Measurements from ENCODE around the gene TSC2. TPM values are rescaled to one million over a fixed set of nuclear protein-coding genes. Genes with fewer than 3 reads are reported as not detected.

The TSC2 gene
- total RNA-seq, 4 donors from 2014 or later, result 75.4 to 507 (median 111) TPM

DNA sequence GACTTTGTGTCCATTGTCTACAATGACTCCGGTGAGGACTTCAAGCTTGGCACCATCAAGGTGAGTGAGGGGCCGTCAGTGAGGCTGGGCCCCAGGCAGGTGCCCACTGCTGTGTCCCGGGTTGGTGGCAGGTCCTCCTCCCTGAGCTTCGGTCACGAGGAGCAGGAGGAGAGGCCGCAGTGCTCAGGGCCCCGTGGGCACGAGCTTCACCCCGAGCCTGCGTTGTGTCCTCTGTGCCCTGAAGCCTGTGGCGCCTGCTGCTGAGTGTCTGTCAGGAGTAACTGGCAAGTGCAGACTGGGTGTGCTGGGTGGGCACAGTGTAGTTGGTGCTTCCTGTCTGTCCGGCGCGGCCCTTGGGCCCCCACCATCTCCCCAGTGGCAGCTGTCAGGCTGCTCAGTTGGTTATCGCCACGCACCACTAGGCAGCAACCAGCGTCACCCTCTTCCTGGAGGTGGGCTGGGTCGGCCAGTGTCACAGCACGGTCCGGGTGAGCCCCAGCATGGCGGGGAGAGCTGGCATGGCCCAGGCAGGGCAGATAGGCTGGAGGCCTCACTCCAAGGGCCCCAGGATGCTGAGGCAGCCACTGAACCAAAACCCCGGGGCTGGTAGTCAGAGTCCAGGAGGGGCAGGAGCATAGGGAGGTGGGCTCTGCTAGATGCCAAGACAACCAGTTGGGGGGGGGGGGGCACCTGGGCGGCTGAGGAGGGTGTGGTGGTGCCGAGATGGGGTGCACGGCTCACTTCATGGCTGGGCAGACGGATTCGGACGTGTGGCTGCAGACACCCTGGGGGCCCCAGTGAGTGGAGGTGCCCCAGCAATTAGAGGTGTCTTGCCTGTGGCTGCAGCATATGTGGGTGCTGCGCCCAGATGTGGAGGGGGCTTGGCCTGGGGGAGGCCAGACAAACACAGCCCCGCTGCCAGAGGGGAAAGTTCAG is 39.3 kb downstream of the TSC2 start:
- Histone ChIP-seq H3K27me3 (no peaks in the 10 kb centered on the region), H3K27ac (no peak overlapping the region), H3K36me3 (peaks cover 2 to 100% (median 14%) of the 10 kb centered on the region in 3 donors), H3K4me3 (no peak overlapping the region), H3K9me3 (no peaks in the 10 kb centered on the region), H3K4me1 (peaks cover 0 to 22% (median under 1%) of the 10 kb centered on the region in 4 donors)
- no peak for DNase-seq (ENCODE audit: low spot score in 2 of 2)
- 79 to 87% methylated on average over 23 to 24 of the region's 30 CpGs for WGBS, 2 donors
- TF ChIP-seq, protein P1, sequence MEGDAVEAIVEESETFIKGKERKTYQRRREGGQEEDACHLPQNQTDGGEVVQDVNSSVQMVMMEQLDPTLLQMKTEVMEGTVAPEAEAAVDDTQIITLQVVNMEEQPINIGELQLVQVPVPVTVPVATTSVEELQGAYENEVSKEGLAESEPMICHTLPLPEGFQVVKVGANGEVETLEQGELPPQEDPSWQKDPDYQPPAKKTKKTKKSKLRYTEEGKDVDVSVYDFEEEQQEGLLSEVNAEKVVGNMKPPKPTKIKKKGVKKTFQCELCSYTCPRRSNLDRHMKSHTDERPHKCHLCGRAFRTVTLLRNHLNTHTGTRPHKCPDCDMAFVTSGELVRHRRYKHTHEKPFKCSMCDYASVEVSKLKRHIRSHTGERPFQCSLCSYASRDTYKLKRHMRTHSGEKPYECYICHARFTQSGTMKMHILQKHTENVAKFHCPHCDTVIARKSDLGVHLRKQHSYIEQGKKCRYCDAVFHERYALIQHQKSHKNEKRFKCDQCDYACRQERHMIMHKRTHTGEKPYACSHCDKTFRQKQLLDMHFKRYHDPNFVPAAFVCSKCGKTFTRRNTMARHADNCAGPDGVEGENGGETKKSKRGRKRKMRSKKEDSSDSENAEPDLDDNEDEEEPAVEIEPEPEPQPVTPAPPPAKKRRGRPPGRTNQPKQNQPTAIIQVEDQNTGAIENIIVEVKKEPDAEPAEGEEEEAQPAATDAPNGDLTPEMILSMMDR (IDR thresholded peaks at IDR 0.05), result no peak
- no peak for TF ChIP-seq POLR2A (IDR thresholded peaks at IDR 0.05)
- TF ChIP-seq EP300 (IDR thresholded peaks at IDR 0.05), result no peak

DNA sequence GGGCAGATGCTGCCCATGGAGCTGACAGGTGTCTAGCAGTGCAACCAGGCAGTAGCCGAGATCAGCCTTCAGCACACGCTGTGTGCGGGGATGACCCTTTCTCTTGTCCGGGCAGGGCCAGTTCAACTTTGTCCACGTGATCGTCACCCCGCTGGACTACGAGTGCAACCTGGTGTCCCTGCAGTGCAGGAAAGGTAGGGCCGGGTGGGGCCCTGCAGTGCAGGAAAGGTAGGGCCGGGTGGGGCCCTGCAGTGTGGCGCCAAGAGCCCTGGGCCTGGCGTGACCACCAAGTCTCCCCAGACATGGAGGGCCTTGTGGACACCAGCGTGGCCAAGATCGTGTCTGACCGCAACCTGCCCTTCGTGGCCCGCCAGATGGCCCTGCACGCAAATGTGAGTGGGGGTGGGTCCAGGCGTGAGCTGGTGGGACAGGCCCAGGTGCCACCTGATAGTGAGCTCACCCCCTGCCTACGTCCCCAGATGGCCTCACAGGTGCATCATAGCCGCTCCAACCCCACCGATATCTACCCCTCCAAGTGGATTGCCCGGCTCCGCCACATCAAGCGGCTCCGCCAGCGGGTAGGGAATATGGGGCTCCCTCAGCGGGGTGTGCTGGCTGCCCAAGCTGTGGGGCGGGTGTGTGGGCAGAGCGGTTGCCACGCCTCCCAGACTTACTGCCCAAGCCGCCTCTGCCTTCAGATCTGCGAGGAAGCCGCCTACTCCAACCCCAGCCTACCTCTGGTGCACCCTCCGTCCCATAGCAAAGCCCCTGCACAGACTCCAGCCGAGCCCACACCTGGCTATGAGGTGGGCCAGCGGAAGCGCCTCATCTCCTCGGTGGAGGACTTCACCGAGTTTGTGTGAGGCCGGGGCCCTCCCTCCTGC is 40.2 kb downstream of the TSC2 start:
- no peak for TF ChIP-seq EP300 (IDR thresholded peaks at IDR 0.05)
- TF ChIP-seq POLR2A (IDR thresholded peaks at IDR 0.05), result no peak
- TF ChIP-seq, protein P1 (IDR thresholded peaks at IDR 0.05), result no peak
- DNase-seq (ENCODE audit: low spot score in 2 of 2), result no peak
- peaks cover 0 to 26% (median 3%) of the 10 kb centered on the region in 4 donors for H3K4me1 ChIP-seq
- no peaks in the 10 kb centered on the region for H3K27me3 ChIP-seq
- peaks cover 2 to 100% (median 14%) of the 10 kb centered on the region in 3 donors for H3K36me3 ChIP-seq
- no peaks in the 10 kb centered on the region for H3K9me3 ChIP-seq
- no peak overlapping the region for H3K4me3 ChIP-seq
- 84 to 90% methylated on average over 13 to 21 of the region's 41 CpGs for WGBS, 2 donors
- no peak overlapping the region for H3K27ac ChIP-seq

DNA sequence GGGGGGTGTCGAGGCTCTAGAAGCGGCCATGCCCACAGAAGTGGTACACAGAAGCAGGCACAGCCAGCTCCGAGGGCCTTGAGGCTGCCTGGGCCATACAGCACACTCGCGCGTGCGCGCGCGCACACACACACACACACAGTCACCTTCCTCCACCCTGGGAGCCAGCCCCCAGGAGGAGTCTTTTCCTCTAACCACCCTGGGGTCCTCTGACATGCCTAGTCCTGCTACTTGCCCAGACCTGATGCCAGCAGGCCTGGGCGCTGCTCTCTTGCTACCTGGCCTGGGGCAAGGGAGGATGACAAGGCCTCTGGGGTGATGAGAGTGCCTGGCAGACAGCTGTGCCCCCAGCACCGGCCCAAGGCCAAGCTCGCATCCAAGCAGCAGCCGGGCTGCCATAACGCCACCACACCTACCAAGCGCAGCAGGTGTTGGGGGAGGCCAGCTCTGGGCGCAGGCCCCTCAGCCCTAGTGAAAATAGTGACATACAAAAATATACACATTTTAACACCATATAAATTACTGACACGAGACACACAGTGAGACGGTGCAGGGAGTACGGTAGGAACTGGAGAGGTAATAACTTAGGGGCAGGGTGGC is 41.1 kb downstream of the TSC2 start:
- Histone ChIP-seq H3K27me3 (no peaks in the 10 kb centered on the region), H3K27ac (no peak overlapping the region), H3K9me3 (no peaks in the 10 kb centered on the region), H3K4me3 (no peak overlapping the region), H3K36me3 (peaks cover 2 to 100% (median 14%) of the 10 kb centered on the region in 3 donors), H3K4me1 (peaks cover 0 to 27% (median 3%) of the 10 kb centered on the region in 4 donors)
- no peak for DNase-seq (ENCODE audit: low spot score in 2 of 2)
- no peak for TF ChIP-seq EP300 (IDR thresholded peaks at IDR 0.05)
- TF ChIP-seq POLR2A (IDR thresholded peaks at IDR 0.05), result no peak
- TF ChIP-seq, protein P1 (IDR thresholded peaks at IDR 0.05), result no peak
- 83 to 85% methylated on average over 20 of the region's 20 CpGs for WGBS, 2 donors

DNA sequence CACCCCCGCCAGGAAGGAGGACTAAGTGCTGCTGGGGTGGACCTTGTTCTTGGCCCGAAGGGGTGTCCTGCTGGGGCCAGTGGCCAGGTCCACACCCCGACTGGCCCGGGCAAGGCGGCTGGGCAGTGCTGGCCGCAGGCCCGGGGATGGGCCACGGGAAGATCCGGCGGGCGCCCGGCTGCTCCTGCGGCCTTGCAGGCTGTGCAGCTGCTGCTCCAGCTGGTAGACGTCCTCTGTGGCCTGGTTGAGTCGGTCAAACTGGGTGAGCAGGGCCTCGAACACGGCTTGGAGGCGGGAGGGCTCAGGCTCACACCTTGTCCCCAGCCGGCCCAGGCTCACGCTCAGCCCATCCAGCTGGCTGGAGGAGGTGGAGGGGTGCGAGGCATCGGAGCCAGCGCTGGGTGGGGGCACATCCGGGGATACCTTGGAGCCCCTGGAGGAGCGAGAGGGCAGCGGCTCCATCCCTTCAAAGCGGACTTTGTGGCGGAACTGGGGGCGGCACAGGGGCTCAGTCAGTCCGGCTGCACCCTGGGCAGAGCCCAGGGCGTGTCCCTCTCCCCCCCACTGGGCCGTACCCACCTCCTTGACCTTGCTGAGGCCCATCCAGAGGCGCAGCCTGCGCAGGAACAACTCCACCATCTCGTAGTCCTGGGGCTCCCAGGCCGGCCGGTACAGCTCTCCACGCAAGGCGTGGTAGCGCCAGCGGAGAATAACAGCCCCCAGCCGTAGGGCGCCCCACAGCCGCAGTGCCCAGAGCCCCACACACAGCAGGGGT is 42.1 kb downstream of the TSC2 start:
- H3K36me3 ChIP-seq, result peaks cover 2 to 100% (median 14%) of the 10 kb centered on the region in 3 donors
- TF ChIP-seq, protein P1 (IDR thresholded peaks at IDR 0.05), result no peak
- no peak for TF ChIP-seq POLR2A (IDR thresholded peaks at IDR 0.05)
- no peak for TF ChIP-seq EP300 (IDR thresholded peaks at IDR 0.05)
- no peaks in the 10 kb centered on the region for H3K27me3 ChIP-seq
- WGBS, 2 donors, result 85 to 88% methylated on average over 27 to 31 of the region's 44 CpGs
- H3K4me1 ChIP-seq, result peaks cover 0 to 27% (median 3%) of the 10 kb centered on the region in 4 donors
- no peaks in the 10 kb centered on the region for H3K9me3 ChIP-seq
- H3K27ac ChIP-seq, result no peak overlapping the region
- H3K4me3 ChIP-seq, result no peak overlapping the region
- DNase-seq (ENCODE audit: low spot score in 2 of 2), result no peak
